Neural crest cell (in vitro differentiated cells): ENCODE measurements around the gene MARCKSL1. TPM values are rescaled to one million over a fixed set of nuclear protein-coding genes. Genes with fewer than 3 reads are reported as not detected.
A peak's percentile ranks its signal among the peaks of the same experiment; 100 is the strongest.

Experiments used
- DNase-seq: peaks from one replicate; pipeline ENCODE4 v3.0.0; 2021; ENCODE audit warnings: low read depth, mixed read lengths, low spot score
- H3K27ac Mint-ChIP-seq: one replicate; pipeline ENCODE4 v1.8.0; 2021; ENCODE audit warnings: mild to moderate bottlenecking, mixed read lengths; ENCODE audit not compliant: unreplicated experiment
- H3K27me3 Mint-ChIP-seq: 2 replicates; pipeline ENCODE4 v1.8.0; 2021; ENCODE audit warnings: low read depth, mild to moderate bottlenecking, mixed read lengths
- H3K36me3 Mint-ChIP-seq: 2 replicates; pipeline ENCODE4 v1.8.0; 2021; ENCODE audit warnings: low read depth, mild to moderate bottlenecking, mixed read lengths
- H3K4me1 Mint-ChIP-seq: 2 replicates; pipeline ENCODE4 v1.8.0; 2021; ENCODE audit warnings: mixed read lengths
- H3K4me3 Mint-ChIP-seq: one replicate; pipeline ENCODE4 v1.8.0; 2021; ENCODE audit warnings: mild to moderate bottlenecking, mixed read lengths
- H3K9me3 Mint-ChIP-seq: 2 replicates; pipeline ENCODE4 v1.8.0; 2021; ENCODE audit warnings: mixed read lengths
- total RNA-seq: library from RNA; stranded (reverse); gene quantifications from 2 replicates; pipeline ENCODE4 v1.2.1, GENCODE V29; 2021
- TF ChIP-seq, protein P1 (sequence below): fragments of 200-600 bp; sonication (generic); conservative IDR thresholded peaks from 2 replicates; pipeline ENCODE4 v1.5.0; 2021; ENCODE audit warnings: antibody characterized with exemption, mild to moderate bottlenecking

Gene MARCKSL1
- total RNA-seq, 1 donor from 2014 or later, result 952 TPM

- Mint-ChIP-seq H3K36me3 (peaks cover 5% of the 10 kb centered on the region), H3K27me3 (peaks cover 4% of the 10 kb centered on the region), H3K4me3 (peak overlapping the region; percentile 92), H3K27ac (peak overlapping the region; percentile 99), H3K9me3 (peaks cover 4% of the 10 kb centered on the region), H3K4me1 (peaks cover 63% of the 10 kb centered on the region)
- peak; percentile 92 for DNase-seq
- TF ChIP-seq, protein P1, sequence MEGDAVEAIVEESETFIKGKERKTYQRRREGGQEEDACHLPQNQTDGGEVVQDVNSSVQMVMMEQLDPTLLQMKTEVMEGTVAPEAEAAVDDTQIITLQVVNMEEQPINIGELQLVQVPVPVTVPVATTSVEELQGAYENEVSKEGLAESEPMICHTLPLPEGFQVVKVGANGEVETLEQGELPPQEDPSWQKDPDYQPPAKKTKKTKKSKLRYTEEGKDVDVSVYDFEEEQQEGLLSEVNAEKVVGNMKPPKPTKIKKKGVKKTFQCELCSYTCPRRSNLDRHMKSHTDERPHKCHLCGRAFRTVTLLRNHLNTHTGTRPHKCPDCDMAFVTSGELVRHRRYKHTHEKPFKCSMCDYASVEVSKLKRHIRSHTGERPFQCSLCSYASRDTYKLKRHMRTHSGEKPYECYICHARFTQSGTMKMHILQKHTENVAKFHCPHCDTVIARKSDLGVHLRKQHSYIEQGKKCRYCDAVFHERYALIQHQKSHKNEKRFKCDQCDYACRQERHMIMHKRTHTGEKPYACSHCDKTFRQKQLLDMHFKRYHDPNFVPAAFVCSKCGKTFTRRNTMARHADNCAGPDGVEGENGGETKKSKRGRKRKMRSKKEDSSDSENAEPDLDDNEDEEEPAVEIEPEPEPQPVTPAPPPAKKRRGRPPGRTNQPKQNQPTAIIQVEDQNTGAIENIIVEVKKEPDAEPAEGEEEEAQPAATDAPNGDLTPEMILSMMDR, result no peak
Observed at GRCh38 chr1:32351399-32352238, 15.6 kb upstream of the MARCKSL1 start.

DNA sequence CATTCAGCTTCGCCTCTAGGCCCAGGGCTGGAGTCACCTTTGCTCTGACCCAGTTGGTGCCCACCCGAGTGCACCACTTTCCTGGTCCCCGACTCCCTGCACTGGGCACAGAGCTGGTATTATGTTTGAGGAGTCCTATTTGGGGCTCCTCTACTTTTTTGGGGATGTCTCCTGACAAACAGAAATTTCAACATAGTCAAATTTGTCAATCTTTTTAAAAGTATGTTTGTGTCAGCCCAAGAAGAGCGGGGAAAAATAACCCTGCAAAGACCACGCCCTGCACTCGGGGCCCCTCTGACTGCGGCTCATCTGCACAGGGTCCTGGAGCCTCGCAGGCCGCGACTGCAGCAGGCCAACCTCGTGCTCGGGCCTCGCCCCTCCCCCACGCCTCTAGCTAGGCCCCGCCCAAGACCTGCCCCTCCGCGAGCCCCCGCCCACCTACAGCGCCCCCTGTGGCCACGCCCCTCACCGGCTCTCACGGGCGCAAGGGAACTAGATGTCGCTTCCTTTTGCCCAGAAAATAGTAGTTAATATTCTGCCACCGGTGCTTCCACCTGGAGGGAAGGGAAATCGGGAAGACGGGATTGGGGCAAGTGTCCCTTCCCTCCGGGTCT lies 14.9 kb upstream of the MARCKSL1 start:
- H3K9me3 Mint-ChIP-seq, result peaks cover 4% of the 10 kb centered on the region
- peak; percentile 80 for DNase-seq
- H3K27me3 Mint-ChIP-seq, result peaks cover 4% of the 10 kb centered on the region
- H3K27ac Mint-ChIP-seq, result peak overlapping the region; percentile 99
- H3K4me1 Mint-ChIP-seq, result peaks cover 66% of the 10 kb centered on the region
- H3K36me3 Mint-ChIP-seq, result peaks cover 5% of the 10 kb centered on the region
- TF ChIP-seq, protein P1, result peak; percentile 72
- peak overlapping the region; percentile 92 for H3K4me3 Mint-ChIP-seq

GRCh38 chr1:32349211-32349708 lies 13.2 kb upstream of the MARCKSL1 start:
- peaks cover 5% of the 10 kb centered on the region for H3K36me3 Mint-ChIP-seq
- H3K27ac Mint-ChIP-seq, result peak overlapping the region; percentile 95
- TF ChIP-seq, protein P1, result no peak
- H3K27me3 Mint-ChIP-seq, result peaks cover 4% of the 10 kb centered on the region
- DNase-seq, result no peak
- H3K4me3 Mint-ChIP-seq, result peak overlapping the region; percentile 90
- H3K9me3 Mint-ChIP-seq, result peaks cover 4% of the 10 kb centered on the region
- H3K4me1 Mint-ChIP-seq, result peaks cover 55% of the 10 kb centered on the region

DNA sequence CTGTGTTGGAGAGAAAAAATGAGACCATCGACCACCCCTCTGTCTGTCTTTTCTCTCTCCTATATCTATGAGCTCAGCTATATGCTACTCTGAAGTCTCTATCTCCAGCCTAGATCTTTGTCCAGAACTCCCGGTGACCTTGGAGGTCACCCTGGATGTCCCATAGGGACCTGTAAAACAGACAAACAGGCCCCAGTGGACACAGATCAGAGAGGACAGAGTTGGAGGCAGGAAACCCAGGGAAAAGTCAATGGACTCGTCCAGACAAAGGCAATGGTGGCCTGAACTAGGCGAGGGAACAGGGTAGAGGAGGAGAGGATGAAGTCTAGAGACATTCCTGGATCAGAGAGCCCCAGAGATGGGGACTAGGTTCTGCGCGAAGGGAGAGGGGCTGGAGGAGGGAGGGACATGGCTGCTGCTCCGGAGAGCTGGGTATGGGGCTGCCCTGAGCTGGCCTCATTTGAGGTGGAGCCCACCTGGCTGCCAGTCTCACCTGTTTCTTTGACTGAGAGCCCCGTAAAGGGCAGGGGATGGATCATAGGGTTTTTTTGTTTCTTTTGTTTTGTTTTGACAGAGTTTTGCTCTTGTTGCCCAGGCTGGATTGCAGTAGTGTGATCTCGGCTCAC lies 10.6 kb upstream of the MARCKSL1 start:
- Mint-ChIP-seq H3K27ac (peak overlapping the region; percentile 30), H3K4me3 (peak overlapping the region; percentile 72), H3K36me3 (peaks cover 5% of the 10 kb centered on the region), H3K4me1 (peaks cover 36% of the 10 kb centered on the region), H3K27me3 (peaks cover 4% of the 10 kb centered on the region), H3K9me3 (peaks cover 4% of the 10 kb centered on the region)
- TF ChIP-seq, protein P1, result no peak
- DNase-seq, result no peak

DNA sequence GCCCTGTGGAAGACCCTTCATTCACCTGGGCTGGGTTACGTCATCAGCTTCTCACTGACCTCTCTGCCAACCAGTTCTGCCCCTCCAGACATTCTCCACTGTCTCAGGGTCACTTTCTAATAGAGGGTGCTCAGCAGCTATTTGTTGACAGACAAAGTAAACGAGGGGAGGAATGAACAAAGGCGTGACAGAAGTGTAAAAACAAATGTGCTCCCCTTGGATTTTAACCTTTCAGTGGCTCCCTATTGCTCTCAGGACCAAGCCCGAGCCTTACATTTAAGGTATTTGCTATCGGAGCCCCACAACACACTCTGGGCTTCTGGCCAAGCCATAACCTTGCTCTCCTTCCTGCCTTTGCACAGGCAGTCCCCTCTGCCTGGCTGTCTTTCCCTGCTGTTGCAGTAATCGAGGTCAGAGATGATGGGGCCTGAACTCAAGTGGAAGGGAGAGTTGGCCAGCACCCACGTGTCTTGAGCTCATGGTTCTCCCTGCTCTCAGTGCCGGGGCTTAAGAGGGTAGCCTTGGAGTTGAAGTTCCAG lies 9.3 kb upstream of the MARCKSL1 start:
- Mint-ChIP-seq H3K4me3 (peak overlapping the region; percentile 8), H3K27me3 (peaks cover 4% of the 10 kb centered on the region), H3K27ac (no peak overlapping the region), H3K9me3 (peaks cover under 1% of the 10 kb centered on the region), H3K36me3 (peaks cover 3% of the 10 kb centered on the region), H3K4me1 (peaks cover 38% of the 10 kb centered on the region)
- TF ChIP-seq, protein P1, result no peak
- no peak for DNase-seq
